ENCODE data around the gene TTYH3. TPM values are rescaled to one million over a fixed set of nuclear protein-coding genes. Genes with fewer than 3 reads are reported as not detected.

Gene TTYH3
- total RNA-seq, 1 donor from 2014 or later: 48.0 TPM

- DNase-seq (ENCODE audit: low read depth in 2 of 2): no peak
Observed at GRCh38 chr7:2616387-2617324, 15.1 kb upstream of the TTYH3 start.

- DNase-seq (ENCODE audit: low read depth in 2 of 2): no peak
Observed at GRCh38 chr7:2617325-2617905, 14.4 kb upstream of the TTYH3 start.

GRCh38 chr7:2619116-2619515 lies 12.7 kb upstream of the TTYH3 start:
- DNase-seq (ENCODE audit: low read depth in 2 of 2): no peak

DNA sequence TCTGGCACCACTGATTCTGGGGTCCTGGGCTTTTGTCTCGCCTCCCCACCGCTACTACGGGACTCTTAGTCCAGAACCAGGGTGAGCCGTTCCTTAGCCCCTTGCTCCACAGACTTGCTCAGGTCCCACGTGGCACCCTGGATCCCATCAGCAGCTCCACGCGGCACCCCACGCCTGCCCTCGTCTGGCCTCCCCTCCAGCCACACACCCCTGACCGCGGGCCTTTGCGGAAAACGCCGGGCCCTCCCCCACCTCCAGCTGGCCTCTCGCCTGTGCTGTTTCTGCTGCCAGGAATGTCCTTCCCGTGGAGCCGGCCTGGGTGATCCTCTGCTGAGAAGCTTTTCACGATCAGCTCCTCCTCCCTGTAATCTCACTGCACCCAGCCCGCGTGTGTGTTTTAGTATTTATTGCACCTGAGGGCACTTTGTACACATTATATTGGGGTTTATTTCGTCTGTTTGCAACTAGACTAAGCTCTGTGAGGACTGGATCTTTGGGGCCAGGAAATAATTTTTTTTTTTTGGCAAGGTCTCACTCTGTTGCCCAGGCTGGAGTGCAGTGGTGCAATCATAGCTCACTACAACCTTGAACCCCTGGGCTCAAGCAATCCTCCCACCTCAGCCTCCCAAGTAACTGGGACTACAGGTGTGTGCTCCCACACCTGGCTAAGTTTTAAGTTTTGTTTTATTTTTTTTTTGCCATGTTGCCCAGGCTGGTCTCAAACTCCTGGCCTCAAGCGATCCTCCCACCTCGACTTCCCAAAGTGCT lies 10.5 kb upstream of the TTYH3 start:
- peak; percentile 59 to 68 for DNase-seq (ENCODE audit: low read depth in 2 of 2)

DNA sequence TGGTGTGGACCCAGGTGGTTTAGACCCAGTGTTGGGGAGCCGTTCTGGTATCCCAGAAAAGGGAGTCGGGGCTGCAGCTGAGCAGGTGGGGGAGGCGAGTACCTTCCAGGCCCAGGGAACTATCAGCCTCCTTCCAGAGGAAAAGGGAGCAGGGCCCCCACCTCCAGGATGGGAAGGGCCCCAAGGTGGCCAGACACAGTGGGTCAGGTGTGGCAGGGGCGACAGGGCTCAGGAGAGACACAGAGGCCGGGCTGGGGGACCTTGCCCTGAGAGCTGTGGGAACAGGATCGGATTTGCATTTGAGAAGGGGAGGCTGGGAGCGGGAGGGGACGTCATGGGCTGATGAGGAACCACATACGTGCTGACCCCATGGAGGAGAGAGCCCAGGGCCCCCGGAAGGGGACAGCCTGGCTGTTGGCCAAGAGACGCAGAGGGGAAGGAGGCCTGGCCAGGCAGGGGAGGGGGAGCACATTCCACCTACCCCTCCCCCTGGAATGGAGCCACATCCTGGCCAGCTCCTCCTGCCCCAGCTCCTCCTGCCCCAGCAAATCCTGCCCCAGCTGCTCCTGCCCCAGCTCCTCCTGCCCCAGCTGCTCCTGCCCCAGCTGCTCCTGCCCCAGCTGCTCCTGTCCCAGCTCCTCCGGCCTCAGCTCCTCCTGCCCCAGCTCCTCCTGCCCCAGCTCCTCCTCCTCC lies 9.7 kb upstream of the TTYH3 start:
- DNase-seq (ENCODE audit: low read depth in 2 of 2): no peak

- no peak for DNase-seq (ENCODE audit: low read depth in 2 of 2)
Observed at GRCh38 chr7:2622869-2623697, 8.7 kb upstream of the TTYH3 start.

DNA sequence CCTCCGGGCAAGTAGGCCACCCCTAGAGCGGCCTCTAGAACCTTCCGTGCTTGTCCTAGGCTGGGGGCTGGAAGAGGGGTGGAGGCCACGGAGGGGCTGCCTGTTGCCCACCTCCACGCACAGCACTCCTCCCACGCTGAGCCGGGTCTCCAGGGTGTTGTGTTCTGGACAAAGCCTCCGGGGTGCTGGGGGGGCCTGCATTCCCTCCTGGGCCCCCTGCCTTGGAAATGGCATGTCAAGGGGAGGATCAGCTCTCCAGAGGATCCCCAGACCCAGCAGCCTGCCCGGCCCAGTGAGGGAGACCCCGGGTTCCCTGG lies 8.1 kb upstream of the TTYH3 start:
- DNase-seq (ENCODE audit: low read depth in 2 of 2): no peak

GRCh38 chr7:2624293-2624886 lies 7.4 kb upstream of the TTYH3 start:
- DNase-seq (ENCODE audit: low read depth in 2 of 2): no peak

- peak in 1 of 2 donors; percentile 94 for DNase-seq (ENCODE audit: low read depth in 2 of 2)
Observed at GRCh38 chr7:2626498-2627117, 5.2 kb upstream of the TTYH3 start.

- DNase-seq (ENCODE audit: low read depth in 2 of 2): no peak
Observed at GRCh38 chr7:2627258-2628129, 4.3 kb upstream of the TTYH3 start.

- no peak for DNase-seq (ENCODE audit: low read depth in 2 of 2)
Observed at GRCh38 chr7:2628130-2628482, 3.7 kb upstream of the TTYH3 start.

- no peak for DNase-seq (ENCODE audit: low read depth in 2 of 2)
Observed at GRCh38 chr7:2628891-2629290, 2.9 kb upstream of the TTYH3 start.

DNA sequence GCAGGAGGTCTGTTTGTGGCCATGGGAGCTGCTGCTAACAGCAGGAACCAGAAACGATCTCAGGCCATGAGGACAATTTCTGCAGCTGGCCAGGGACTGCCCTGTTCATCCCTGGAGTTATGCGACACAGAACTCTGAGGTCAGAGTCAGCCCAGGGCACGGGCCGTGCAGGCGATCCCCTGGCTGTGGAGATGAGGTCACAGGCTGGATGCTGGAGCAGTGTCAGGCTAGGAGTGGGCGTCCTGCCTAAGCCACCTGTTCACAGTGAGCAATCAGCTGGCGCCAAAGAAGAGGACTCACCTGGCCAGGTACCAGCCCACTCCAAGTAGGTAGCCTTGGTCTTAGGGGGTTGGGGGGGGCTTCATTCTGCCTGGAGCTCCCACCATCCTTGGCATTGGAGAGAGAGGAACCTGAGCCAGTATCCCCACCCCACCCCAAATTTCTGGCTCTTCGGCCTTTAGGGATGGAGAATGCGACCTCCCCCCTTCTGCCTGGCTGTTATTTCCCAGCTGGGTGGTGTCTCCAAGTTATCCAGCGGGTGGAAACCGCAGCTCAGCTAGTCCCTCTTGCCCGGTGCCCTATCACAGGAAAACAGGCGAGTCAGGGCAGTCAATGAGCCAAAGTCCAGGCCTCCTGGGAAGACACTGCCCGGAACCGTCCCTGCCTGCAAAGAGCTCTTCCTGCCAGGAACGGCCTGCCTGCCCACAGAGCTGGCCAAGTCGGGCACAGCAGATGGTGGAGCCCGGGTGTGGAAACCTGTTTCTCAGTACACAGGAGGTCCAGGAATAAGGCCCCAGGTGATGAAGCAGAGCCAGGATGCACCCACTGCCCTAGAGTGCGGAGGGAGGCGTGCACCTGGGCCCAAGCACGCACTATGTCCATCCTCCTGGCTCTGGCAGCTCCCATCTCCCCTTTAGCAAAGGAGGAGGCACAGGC lies 1.8 kb upstream of the TTYH3 start:
- peak; percentile 32 to 40 for DNase-seq (ENCODE audit: low read depth in 2 of 2)

DNA sequence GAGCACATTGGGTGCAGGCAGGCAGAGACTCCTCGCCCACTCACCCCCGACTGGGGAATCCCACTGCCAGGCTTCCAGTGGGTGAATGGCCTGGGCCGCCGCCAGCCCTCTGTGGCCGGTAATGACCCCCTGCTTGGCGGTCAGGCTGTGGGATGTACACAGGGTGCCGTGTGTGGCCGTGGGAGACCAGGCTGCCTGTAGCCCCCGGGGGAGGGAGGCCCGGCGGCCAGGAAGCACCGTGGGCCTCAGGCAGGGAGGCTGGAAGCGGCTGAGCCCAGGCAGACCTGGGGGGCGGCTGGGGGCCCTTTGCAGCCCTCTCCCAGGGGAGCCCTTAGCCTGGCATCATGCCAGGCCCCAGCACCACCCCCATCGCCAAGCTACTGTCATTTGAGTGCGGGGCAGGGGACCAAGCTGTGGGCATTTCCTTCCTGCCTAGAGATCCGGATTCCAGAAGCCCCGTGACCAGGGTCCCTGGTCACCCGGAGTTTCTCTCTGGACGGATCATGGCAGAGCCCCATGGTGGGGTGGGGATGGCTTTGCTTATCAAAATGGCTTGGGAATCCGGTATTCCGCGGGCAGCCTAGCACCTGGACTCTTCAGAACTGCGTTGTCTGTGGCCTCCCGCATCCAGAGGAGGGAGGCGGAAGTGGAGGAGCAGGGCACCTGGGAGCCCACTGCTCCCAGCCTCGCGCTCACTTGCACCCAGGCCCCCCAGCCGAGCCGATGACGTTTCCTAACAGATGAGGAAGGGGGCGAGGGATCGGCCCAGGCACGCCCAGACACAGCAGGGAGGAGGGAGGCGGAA lies 1.1 kb downstream of the TTYH3 start:
- DNase-seq (ENCODE audit: low read depth in 2 of 2): peak; percentile 72 to 81

GRCh38 chr7:2633538-2634266 lies 1.9 kb downstream of the TTYH3 start:
- peak; percentile 69 to 76 for DNase-seq (ENCODE audit: low read depth in 2 of 2)
